GM19239 (cell line): ENCODE results near the gene BCAP31.

Experiments used
- DNase-seq: peaks from one replicate; pipeline ENCODE4 v3.0.0; 2011; ENCODE audit warnings: low spot score; ENCODE audit not compliant: insufficient read length
- FAIRE-seq: peaks from 2 replicates; lab custom pipeline; 2011; peaks lifted over from hg19 to GRCh38; lab: Jason Lieb, UNC

Gene BCAP31

DNA sequence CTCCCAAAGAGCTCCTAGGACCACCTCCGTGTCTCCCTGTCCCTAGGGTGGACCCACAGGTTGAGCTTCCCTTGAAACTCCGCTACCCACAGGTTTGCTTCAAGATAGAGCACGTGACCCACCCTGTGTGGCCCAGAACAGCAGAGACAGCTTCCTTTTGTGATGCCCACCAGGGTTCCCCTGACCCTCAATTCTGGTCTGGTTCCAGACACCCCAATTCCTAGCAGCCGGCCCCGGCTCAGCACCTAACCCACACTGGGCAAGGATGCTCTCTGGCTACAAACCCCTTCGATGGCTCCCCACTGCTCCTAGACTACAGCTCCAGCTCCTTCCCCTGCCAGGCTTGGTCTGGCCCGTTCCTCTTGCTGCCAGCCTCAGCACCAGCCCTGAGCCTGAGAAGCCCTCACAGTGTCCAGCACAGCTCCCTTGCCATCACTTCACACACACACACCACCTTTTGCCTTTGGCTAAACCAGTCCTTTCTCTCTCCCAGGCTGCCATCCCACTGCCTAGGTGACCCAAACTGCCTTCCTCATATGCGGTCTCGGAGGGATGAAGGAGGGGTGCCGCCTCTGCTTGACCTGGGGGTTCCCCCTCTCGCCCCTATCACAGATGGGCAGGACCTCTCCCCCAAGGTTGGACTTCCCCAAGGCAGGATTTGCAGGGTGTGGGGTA lies 56.8 kb downstream of the BCAP31 start:
- DNase-seq (no peak), FAIRE-seq (no peak)

DNA sequence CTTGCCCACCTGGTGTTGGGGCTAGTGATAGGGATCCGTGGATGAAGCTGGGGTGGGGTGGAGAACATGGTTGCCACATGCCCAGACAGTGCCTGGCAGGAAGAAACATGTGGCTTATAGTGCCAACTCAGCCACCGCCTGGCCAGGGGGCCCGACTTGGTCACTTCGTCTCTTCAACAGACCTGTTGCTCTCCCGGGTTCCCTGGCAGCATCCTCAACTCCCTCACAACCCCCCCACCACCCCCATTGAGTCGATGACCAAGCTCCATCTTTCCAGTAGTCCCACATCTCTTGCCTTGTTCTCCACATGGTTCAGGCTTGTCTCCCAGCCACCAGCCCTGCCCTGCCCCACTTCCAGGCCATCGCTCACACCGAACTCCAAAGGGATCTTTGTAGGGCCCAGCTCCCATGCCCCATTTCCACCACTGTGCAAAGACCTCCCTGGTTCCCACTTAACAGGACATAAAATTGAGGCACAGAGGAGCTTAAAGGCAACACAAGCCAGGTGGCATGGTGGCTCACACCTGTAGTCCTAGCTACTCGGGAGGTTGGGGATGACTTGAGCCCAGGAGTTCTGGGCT lies 58.4 kb downstream of the BCAP31 start:
- no peak for FAIRE-seq

DNA sequence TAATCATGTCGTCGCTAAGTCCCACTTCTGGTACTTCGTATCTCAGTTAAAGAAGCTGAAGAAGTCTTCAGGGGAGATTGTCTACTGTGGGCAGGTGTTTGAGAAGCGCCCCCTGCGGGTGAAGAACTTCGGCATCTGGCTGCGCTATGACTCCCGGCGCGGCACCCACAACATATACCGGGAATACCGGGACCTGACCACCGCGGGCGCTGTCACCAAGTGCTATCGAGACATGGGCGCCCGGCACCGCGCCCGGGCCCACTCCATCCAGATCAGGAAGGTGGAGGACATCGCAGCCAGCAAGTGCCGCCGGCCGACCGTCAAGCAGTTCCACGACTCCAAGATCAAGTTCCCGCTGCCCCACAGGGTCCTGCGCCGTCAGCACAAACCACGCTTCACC lies 61.9 kb downstream of the BCAP31 start:
- FAIRE-seq (no peak), DNase-seq (no peak)

More for the DNA sequence above, 58.4 kb downstream of the BCAP31 start:
- no peak for DNase-seq

DNA sequence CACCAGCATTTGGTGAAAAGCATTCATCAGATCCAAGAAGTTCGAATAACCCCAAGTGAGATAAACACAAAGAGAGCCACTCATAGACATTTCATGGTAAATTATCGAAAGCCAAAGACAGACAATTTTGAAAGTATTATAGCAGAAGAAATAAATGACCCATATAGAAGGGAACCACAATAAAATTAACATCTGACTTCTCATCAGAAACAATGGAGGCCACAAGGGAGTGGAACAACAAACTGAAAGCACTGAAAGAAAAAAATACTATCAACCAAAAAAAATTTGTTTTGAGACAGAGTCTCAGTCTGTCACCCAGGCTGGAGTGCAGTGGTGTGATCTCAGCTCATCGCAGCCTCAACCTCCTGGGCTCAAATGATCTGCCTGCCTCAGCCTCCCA lies 64.9 kb downstream of the BCAP31 start:
- FAIRE-seq = no peak

DNA sequence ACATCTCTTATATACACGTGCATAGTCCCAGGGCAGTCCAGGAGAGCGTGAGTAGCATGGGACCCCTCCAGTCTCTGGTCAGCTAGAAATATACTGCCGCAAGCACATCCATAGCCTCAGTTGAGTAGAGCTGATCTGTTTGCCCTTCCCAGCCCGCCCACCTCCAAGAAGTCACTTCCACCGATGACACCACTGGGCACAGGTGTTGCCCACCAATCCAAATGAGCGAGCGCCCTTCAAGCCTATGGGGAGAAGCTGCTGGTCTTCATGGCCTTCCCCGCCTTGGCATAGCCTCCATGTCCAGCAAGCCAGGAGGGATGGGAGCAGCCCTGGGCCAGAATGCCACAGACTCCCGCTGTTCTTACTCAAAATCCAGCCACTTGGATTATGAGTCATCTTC lies 67.0 kb downstream of the BCAP31 start:
- FAIRE-seq (no peak), DNase-seq (no peak)

More for the DNA sequence above, 64.9 kb downstream of the BCAP31 start:
- DNase-seq = no peak

DNA sequence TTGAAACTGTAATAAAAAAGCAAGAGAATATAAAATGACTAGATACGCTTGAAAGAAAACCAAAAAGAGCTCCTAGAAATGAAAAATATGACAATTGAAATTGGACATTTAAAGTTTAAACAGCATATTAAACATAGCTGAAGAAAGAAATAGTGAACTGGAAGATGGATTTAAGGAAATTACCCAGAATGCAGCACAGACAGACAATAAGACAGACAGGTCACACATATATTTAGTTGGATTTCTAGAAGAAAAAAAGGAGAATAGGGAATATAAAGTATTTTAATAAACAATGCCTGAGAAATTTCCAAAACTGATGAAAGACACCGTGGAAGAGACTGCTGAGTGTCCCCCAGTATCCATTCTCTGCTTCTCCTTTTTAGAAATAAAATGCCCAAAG lies 70.6 kb downstream of the BCAP31 start:
- FAIRE-seq = no peak
- DNase-seq = no peak

DNA sequence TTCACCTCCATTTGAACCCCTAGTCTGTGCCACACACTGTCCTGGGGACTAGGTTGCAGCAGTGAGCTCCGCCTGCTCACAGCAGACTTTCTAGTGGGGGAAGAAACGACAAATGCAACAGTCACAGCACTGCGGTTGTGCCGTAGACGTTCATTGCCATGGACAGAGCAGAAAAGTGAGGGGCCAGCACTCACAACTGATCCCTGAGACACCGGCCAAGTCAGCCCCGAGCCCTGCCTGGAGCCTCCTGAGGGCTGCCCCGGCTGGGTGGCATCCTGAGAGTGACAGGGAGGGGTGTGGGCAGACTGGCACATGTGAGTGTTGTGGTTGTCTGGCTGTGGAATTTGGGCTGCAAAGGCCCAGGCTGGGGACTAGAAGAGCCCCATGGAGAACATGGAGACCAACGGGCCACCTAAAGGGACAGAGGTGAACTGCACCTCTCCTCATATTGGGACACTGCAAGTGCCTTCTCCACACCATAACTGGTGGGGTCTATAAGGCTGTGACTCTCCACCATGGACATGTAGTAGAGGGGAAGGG lies 72.6 kb downstream of the BCAP31 start:
- DNase-seq (no peak), FAIRE-seq (no peak)

DNA sequence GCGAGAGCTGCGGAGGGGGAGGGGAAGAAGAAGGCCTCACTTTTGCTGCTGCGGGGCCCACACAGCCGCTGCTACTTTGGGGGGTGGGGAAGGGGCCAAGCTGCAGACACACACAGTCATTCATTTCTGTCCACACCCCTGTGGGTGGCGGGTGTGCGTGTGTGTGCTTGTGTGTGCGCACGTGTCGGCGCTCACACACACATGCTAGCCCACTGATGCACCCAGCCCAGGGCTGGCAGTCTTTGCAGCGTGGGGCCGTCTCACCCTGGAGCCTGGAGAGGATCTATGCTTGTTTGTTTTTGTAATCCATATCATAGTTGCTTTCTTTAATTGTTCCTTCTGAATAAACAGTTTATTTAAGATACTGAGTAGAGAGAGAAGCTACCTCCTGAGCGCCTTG lies 73.2 kb downstream of the BCAP31 start:
- no peak for FAIRE-seq

More for the DNA sequence above, 73.2 kb downstream of the BCAP31 start:
- DNase-seq = no peak
